Urinary bladder (tissue), 4 donors: ENCODE measurements around the gene DBNDD2. TPM values are rescaled to one million over a fixed set of nuclear protein-coding genes. Genes with fewer than 3 reads are reported as not detected.

Experiments used
- DNase-seq: peaks from one replicate; pipeline ENCODE4 v3.0.0-alpha.2; 2015; ENCODE audit errors: extremely low spot score
- H3K27ac ChIP-seq: one replicate; pipeline ENCODE4 v1.5.1; 2013; ENCODE audit warnings: low read depth, mild to moderate bottlenecking, moderate library complexity
- H3K36me3 ChIP-seq: one replicate; pipeline ENCODE4 v1.6.1; 2013; ENCODE audit warnings: mild to moderate bottlenecking, moderate library complexity; ENCODE audit not compliant: insufficient read depth
- H3K4me1 ChIP-seq: one replicate; pipeline ENCODE4 v1.6.1; 2013; ENCODE audit warnings: mild to moderate bottlenecking, moderate library complexity; ENCODE audit not compliant: insufficient read depth
- H3K4me3 ChIP-seq: one replicate; pipeline ENCODE4 v1.5.1; 2013; ENCODE audit warnings: low read depth, low read length
- WGBS: extraction: QIAGEN DNeasy Blood & Tissue Kit; methylation state at CpG from one replicate; pipeline ENCODE4 v1.1.7; 2013; 5-methylcytosine and 5-hydroxymethylcytosine counted together
- polyA plus RNA-seq: library from polyadenylated mRNA; stranded (reverse); fragments of 200-250 nt; gene quantifications from one replicate; pipeline ENCODE4 v1.2.3, GENCODE V29; 2013
- total RNA-seq: library from RNA; depleted of rRNA; stranded (reverse); fragments of >200 nt; gene quantifications from one replicate; pipeline ENCODE4 v1.2.3, GENCODE V29; 2014
- donor health status: healthy with polysubstance abuse.
- donor health status: healthy.

DBNDD2 gene, protein sequence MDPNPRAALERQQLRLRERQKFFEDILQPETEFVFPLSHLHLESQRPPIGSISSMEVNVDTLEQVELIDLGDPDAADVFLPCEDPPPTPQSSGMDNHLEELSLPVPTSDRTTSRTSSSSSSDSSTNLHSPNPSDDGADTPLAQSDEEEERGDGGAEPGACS
- total RNA-seq (15.5 TPM), polyA plus RNA-seq (194 TPM)

DNA sequence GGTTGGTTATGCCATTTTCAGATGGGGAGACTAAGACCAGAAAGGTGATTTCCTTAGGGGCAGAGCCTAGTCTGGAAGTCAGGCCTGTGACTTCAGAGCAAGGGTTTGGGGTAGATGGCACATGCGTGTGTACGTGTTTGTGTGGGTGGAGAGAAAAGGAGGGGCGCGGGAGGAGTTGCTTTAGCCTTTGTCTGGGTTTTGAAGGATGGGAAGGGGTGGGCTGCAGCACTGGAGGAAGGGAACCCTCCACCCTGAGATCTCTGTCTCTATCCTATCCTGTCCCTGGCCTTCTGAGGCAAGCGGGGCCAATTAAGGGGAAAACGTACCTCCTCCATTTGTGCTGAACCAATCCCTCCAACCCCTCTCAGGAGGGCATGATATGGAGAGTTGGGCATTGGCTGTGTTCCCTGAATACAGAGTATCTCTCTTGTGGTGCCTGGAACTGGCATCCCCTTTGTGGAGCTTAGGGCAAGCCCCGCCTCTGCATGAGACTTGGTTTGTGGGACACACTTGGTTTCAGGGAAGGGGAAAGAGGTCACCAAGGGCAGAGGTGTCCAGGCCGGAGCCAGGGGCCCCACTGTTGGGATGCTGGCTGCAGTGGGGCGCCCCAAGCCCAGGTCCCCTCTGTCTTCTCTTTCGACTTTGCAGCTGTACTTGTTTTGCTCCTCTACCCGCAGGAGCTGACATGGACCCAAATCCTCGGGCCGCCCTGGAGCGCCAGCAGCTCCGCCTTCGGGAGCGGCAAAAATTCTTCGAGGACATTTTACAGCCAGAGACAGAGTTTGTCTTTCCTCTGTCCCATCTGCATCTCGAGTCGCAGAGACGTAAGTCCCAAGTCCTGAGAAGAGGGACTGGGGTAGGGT, at the start of gene DBNDD2:
DBNDD2 (plus strand) TSS at position 507 of the 863 bp plus-strand sequence; CDS start at position 686, 179 bp downstream.
- H3K36me3 ChIP-seq, result no peaks in the 10 kb centered on the region
- H3K4me3 ChIP-seq, result peak within 1 kb of the TSS; percentile 88
- DNase-seq, result no peak
- H3K4me1 ChIP-seq, result no peaks in the 10 kb centered on the region
- H3K27ac ChIP-seq, result peak within 1 kb of the TSS; percentile 88
- 83% methylated on average over 21 of the region's 21 CpGs for WGBS

DNA sequence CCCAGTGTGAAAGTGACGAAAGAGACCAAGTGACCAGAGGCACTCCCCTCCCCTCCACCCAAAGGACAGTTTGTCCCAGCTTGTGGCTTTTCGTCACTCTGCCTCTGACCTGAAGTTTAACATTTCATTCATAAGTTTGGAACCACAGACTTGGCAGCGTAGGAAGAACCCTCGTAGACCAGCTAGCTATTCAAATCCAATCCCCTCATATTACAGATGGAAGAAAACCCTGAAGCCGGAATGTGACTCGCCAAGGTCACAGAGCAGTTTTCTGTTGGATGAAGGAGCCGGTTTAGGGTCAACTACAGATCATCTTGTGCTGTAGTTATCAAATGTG, 49.1 kb upstream of the DBNDD2 start:
- no peak for DNase-seq
- Histone ChIP-seq H3K4me3 (no peak overlapping the region), H3K36me3 (no peaks in the 10 kb centered on the region), H3K4me1 (peaks cover 3% of the 10 kb centered on the region), H3K27ac (peak overlapping the region; percentile 19)
- WGBS, result 69% methylated on average over 7 of the region's 7 CpGs

DNA sequence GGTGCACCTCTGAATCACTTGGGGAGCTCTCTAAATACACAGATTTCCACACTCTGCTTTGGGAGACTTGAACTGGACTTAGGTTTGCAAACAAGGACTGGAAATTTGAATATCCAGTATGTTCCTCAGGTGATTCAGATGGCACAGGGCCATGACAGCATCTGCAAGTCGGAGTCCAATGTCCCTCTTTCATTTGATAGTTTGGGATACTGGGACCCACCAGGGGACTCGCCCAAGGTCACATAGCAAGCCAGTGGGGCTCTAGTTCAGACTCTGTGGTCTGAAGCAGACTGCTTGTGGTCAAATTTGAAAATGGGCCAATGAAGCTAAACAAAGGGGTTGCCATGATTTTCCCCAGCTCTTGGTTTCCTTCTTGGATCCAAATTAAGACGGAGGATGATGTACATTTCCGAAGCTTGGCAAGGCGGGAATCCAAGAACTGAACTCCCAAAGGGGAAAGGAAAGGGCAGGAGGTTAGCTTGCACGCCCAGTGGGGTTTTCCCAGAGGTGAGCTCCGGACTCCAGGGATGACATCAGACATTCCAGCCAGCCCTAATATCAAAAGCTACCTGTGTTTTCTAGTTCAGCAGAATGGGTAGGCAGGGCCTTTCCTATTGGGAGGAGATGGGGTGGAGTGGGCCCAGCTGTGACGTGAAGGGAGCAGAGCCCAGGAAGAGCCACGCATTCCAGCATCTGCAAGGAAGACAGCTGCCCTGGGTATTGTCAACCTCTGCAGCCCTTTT, 48.5 kb upstream of the DBNDD2 start:
- no peaks in the 10 kb centered on the region for H3K36me3 ChIP-seq
- 68% methylated on average over 9 of the region's 9 CpGs for WGBS
- H3K4me3 ChIP-seq, result no peak overlapping the region
- no peak for DNase-seq
- peak overlapping the region; percentile 48 for H3K27ac ChIP-seq
- peaks cover 3% of the 10 kb centered on the region for H3K4me1 ChIP-seq

DNA sequence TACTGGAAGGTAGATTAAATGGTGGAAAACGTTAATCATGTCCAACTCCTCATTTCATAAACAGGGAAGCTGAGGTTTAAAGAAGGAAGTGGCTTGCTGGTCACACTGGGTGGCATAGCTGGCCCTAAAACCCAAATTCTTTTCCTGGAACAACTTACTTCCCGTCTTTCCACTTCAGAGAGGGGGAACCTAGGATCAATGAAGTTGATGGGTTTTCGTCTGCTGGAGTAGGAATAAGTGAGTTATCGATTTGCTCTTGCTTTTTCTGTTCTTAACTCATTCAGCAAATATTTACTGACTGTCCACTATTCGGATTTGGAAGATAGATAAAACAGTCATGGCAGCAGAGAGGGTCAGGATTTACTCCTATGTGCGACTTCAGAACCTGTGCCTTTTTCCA, 46.3 kb upstream of the DBNDD2 start:
- Histone ChIP-seq H3K4me1 (peaks cover 3% of the 10 kb centered on the region), H3K4me3 (no peak overlapping the region), H3K27ac (no peak overlapping the region), H3K36me3 (no peaks in the 10 kb centered on the region)
- DNase-seq, result no peak
- WGBS, result 78% methylated on average over 6 of the region's 6 CpGs

DNA sequence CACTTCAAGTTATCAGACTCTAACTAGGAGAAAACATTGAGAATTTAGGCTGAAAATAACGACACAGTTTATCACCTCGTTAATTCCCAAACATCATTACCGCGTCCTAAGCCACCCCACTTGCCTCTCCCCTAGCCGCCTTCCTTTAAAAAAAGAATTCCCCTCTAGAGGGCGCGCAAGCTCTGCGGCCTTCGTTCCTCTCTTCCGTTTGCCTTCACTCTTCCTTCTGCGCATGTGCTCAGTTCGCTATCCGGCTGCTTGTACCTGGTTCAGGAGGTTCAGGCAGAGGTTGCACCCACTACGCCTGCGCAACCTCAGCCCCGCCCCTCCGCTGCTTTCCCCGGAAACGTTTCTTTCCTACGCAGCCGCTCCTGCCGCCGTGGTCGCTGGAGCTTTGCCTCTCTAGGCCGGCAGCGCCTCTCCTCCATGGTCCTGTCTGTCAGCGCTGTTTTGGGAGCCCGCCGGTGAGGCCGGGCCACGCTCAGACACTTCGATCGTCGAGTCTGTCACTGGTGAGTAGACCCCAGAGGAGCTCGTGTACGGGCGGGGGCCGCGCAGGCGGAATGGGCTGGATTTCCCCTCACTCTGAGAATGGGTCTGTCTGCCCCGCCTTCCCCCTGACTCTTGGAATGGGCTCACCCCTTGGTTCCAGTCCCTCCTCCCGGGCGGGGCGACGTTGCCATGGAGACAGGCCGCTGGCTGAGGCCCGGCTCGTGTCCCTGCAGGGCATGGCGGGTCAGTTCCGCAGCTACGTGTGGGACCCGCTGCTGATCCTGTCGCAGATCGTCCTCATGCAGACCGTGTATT, 45.1 kb upstream of the DBNDD2 start, which contains the start of gene SYS1:
SYS1 (plus strand) TSS at position 353 of the 807 bp plus-strand sequence; CDS start at position 729, 376 bp downstream.
- peak; percentile 98 for DNase-seq
- WGBS, result under 1% methylated on average over 55 of the region's 55 CpGs
- peak within 1 kb of the TSS; percentile 96 for H3K27ac ChIP-seq
- H3K4me3 ChIP-seq, result peak within 1 kb of the TSS; percentile 74
- peaks cover 3% of the 10 kb centered on the region for H3K4me1 ChIP-seq
- H3K36me3 ChIP-seq, result peaks cover 3% of the 10 kb centered on the region

DNA sequence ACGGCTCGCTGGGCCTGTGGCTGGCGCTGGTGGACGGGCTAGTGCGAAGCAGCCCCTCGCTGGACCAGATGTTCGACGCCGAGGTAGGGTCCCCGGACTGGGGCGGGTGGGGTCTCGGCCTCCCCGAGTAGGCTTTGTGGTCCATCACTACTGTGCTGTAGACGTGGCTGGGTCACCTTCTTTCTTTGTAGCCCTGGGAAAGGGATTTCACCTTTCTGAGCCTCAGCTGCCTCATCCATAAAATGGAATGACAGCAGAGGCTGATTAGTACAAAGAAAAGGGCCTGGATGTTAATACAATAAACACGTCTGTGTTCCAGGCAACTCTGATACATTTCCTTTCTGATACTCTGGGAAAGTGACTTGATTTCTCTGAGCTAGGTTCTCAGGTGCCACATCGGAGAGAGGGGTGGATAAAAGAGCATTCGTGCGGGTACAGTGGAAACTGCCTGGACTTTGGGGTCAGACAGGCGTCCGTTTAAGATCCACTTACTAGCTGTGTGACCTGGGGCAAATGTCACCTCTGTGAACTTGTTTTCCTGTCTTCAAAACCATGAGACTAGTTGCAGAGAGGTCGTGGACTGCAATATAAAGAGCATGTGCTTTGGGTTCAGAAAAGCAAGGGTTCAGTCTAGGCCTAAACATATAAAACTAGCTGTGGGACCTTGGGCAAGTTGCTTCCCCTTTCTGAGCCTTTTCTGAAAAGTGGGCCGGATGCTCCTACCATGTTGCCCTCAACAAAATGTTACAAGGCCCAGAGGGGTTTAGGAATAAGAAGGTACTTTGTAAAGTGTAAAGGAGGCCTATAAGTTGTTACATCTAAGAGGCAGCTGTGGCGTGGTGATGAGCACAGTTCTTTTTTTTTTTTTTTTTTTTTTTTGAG, 44.2 kb upstream of the DBNDD2 start:
- H3K36me3 ChIP-seq, result peaks cover 3% of the 10 kb centered on the region
- H3K27ac ChIP-seq, result peak overlapping the region; percentile 96
- peak overlapping the region; percentile 74 for H3K4me3 ChIP-seq
- peaks cover 1% of the 10 kb centered on the region for H3K4me1 ChIP-seq
- 22% methylated on average over 23 of the region's 23 CpGs for WGBS
- DNase-seq, result no peak

DNA sequence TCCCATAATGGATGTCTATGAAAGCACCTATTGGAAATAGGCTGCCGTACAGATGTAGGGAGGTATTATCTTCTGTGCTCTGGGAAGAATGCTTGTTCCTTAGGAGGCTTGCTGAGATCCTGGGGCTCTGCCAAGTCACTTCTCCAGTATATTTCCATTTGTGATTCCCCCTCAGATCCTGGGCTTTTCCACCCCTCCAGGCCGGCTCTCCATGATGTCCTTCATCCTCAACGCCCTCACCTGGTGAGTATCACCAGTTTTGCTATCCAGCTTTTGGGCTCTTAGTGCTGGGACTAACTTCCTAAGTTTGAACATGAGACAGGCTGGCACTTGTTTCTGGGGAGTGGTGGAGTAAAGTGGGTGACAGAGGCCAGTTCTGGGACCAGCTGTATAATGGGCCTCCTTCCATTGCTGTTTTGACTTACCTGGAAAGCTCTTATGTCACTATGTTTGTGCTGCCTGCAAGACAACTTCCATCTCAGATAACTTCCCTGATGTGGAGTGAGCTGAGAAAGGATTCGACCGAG, 42.6 kb upstream of the DBNDD2 start:
- Histone ChIP-seq H3K4me3 (no peak overlapping the region), H3K4me1 (peaks cover 1% of the 10 kb centered on the region), H3K27ac (no peak overlapping the region), H3K36me3 (peaks cover 3% of the 10 kb centered on the region)
- 86% methylated on average over 5 of the region's 5 CpGs for WGBS
- no peak for DNase-seq

DNA sequence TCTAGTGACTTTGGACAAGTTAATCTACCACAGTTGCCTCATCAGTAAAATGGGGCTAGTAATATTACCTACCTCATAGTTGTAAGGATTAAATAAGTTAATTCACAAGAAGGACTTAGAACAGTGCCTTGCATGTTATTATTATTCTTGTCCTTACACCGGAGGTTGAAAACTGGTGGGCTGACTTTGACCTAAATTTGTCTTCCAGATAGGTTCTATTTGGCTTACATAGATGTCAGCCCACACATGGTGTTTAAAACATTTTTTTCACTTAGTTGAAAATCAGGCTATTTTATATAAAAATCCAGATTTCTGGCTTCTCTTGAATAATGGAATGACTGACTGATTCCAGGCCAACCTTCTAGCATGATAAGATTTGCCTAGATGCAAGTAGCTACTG, 41.9 kb upstream of the DBNDD2 start:
- 83% methylated on average over 1 of the region's 1 CpG for WGBS
- no peak for DNase-seq
- Histone ChIP-seq H3K4me3 (no peak overlapping the region), H3K27ac (no peak overlapping the region), H3K36me3 (peaks cover 3% of the 10 kb centered on the region), H3K4me1 (peaks cover 1% of the 10 kb centered on the region)

DNA sequence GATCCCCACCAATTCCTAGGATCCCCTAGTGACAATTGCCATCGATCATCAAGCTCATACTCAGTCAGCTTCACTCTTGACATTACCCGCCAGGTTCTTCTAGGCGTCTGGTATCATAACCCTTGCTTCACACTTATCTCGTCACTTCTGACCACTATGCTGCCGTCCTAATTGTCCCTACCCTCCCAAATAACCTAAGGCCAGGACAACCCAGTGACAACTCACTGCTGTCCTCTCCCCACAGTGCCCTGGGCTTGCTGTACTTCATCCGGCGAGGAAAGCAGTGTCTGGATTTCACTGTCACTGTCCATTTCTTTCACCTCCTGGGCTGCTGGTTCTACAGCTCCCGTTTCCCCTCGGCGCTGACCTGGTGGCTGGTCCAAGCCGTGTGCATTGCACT, 41.5 kb upstream of the DBNDD2 start:
- WGBS, result 82% methylated on average over 11 of the region's 11 CpGs
- no peak overlapping the region for H3K27ac ChIP-seq
- peaks cover 1% of the 10 kb centered on the region for H3K4me1 ChIP-seq
- no peak for DNase-seq
- H3K36me3 ChIP-seq, result peaks cover 3% of the 10 kb centered on the region
- no peak overlapping the region for H3K4me3 ChIP-seq

DNA sequence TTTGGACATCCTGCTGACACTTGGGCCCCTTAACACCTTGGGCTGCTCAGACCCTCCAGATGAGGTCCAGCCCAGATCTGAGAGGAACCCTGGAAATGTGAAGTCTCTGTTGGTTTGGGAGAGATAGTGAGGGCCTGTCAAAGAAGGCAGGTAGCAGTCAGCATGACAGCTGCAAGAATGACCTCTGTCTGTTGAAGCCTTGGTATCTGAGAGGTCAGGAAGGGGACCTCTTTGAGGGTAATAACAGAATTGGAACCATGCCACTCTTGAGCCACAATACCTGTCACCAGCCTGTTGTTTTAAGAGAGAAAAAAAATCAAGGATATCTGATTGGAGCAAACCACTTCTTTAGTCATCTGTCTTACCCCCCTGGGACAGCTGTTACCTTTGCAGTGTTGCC, 41.0 kb upstream of the DBNDD2 start:
- Histone ChIP-seq H3K27ac (no peak overlapping the region), H3K4me1 (peaks cover 1% of the 10 kb centered on the region), H3K36me3 (peaks cover 3% of the 10 kb centered on the region), H3K4me3 (no peak overlapping the region)
- no peak for DNase-seq

DNA sequence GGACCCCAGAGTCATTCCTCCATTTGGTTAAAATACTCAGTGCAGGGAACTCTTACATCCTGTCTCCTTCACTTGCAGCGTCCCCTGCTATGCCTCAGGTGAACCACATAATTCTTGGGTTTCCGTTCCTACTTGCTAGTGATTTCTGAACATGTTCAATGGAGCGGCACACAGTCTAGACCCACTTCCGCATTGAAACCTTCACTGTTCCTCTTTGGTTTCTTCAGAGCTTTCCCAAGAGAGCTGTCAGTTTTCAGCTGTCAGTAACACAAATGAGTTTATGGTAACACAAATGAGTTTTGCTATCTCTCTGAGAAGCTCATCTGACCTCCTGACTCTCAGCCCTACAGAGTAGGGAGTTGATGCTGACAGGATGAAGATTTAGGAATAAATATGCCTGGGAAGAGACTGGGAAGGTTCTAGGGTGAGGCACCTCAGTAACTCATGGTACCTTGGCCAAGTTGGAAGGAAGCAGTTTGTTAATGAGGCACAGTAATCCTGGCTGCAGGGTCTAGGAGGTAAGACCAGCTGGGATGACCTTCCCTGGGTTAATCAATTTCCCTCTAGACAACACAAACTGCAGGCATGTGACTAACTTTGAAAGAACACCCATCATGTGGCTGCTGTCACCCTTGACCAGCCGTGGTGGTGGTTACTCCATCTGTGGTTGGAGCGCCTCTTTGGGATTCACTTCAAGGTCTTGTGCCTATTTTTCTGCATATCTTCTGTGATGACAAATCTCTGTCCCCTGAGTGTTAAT, 39.7 kb upstream of the DBNDD2 start:
- Histone ChIP-seq H3K4me3 (no peak overlapping the region), H3K36me3 (peaks cover 3% of the 10 kb centered on the region), H3K27ac (no peak overlapping the region), H3K4me1 (no peaks in the 10 kb centered on the region)
- DNase-seq, result no peak
- 72% methylated on average over 6 of the region's 6 CpGs for WGBS
